SKM-1 (cell line): ENCODE measurements around the gene DNTTIP2.
"Not testable (repeated sequence)": the region's sequence is repeated elsewhere in the genome, so short reads cannot be mapped to it uniquely, and the experiment has no call there.

Source experiments
- DNase-seq: peaks from one replicate; lab custom pipeline; 2025; ENCODE audit not compliant: unreplicated experiment; lab: John Stamatoyannopoulos, UW

Gene DNTTIP2

DNA sequence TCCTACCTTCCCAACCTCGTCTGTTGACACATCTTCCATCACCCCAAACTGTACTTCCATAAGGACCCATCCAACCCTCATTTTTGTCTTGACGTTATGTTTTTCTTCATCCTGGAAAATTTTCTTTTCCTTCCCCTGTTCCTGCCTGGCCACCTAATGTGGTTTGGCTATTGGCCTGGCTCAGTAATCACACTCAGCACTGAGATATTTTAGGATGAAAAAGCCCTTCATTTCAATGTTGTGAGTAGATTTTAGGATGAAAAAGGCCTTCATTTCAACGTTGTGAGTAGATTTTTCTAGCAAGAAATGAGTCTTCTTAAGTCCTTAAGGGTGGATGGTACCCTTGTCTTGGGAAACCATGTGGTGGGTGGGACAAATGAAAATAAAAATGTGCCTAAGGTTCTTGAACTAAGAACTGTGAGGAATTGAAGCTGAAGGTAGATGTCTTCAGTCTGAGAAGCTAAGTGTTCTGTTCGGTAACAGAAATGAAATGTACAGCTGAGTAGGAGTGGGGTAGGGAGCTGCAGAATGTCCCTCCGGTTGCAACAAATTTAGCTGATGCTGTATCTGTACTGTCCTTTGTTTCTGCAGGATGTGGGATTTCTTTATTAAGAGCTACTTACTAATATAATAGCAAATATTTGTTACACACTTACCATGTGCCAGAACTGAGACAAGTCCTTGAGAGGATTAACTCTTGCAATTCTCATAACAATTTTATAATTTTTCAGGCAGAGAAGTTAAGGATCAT is 36.1 kb downstream of the DNTTIP2 start:
- DNase-seq: no peak

DNA sequence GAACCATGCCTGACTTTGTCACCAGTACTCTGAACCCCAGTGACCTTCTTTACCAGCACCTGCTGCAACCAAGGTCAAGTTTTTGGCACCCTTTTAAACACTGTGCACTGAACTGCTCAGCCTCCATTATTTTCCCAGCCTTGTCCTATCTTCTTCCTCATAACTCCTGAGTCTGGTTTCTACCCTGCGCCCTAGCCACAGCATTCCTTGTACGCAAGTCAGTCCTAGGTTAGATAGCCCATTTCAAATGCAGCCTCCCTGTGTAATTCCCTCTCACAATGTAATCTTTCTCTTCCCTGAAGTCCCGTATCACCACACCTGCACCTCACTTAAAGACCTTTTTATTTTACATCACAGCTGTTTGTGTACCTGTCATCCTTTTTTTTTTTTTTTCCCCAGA is 37.2 kb downstream of the DNTTIP2 start:
- DNase-seq: no peak

DNA sequence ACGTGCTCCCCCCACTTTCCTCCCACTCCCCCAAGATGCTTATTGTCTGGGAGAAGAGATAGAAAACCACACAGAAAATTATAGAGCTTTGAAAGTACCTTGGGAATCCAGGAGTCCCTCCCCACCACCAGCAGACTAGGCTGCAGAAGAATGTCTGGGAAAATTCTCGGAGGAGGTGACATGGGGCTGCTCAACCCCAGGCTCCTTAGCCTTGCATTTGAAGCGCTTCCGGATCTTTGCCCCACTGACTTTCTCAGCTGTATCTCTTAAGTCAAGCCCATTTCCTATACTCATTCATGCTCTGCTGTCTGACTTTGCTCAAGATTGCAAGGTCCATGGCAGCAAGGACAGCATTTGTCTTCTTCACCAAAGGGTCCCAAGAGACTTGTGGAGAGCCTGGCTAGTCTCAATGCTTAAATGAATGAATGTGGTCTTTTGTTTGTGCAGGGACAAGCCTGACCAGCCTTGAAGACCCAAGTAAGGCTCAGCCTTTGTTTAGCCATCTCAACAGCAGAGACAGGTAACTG is 38.0 kb downstream of the DNTTIP2 start:
- DNase-seq: no peak

DNA sequence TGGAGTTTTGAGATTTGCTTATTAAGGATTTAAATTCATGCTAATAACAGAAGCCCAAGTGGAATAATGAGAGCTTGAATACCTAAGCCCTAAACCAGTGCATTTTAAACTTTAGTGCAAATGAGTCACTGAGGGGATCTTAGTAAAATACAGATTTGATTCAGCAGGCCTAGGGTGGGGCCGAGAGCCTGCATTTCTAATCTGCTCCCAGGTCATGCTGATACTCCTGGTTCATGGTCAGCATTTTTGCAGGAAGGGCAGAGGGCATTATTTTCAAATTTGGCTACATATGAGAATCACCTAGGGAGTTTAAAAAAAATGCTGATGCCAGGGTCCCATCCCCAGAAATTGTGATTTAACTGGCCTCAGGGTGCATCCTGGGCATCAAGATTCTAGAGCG is 39.3 kb downstream of the DNTTIP2 start:
- DNase-seq: no peak

DNA sequence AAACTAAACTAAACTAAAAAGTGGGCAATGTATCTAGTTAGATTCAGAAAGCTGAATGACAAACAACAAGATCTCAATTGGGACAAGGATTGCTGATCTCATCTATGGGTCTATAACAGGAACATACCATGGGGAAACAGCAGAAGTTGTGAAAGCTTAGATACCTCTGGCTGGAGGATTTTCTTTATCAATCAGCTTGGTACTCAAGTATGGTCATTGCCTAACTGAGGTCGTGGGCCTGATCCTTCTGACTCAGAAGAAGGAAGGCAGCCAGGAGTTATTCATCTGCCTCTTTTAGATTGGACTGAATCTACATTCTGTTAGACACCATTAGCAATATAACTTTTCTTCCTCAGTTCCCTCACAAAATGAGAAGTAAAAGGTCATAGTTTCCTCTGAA is 39.7 kb downstream of the DNTTIP2 start:
- peak; percentile 79 for DNase-seq

DNA sequence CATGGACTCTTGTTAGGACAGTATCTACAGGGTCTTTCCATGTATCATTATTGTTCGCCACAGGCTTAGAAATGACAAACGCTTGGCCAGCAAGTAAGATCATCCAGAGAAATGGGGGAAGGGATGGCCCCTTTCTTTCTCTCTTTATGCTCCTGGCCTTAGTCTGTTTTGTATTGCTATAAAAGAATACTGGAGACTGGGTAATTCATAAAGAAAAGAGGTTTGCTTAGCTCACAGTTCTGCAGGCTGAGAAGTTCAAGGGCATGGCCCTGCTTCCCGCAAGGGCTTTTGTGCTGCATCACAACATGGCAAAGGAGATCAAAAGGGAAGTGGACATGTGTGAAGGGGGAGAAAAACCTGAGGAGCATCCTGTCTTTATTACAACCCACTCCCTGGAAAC is 41.0 kb downstream of the DNTTIP2 start:
- DNase-seq: no peak

DNA sequence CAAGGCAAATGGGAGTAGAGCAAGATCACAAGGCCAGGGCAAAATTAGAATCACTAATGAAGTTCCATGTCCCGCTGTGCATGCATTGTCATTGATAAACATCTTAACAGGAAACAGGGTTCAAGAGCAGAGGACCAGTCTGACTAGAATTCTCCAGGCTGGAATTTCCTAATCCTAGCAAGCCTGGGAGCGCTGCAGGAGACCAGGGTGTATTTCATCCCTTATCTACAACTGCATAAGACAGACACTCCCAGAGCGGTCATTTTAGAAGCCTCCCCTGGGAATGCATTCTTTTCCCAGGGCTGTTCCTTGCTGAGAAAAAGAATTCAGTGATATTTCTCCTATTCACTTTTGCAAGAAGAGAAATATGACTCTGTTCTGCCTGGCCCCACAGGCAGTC is 45.7 kb downstream of the DNTTIP2 start:
- not testable (repeated sequence) for DNase-seq

DNA sequence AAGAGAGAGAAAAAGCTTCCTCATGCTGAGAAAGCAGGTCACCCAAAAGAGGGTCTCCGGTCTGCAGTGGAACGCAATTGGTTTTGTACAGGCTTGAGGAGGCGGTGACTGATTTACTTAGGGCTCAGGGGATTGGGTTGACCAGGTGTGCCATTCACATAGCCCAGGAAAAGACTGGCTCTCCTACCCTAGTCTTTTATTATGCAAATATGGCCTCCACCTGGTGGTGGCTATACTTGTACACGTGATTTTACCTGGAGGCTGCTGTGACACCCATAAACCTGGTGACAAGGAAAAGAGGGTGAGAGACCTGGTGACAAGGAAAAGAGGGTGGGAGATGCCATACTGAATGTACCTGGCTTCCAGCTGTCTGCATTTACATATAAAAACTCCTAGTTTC is 49.9 kb downstream of the DNTTIP2 start:
- DNase-seq: no peak

DNA sequence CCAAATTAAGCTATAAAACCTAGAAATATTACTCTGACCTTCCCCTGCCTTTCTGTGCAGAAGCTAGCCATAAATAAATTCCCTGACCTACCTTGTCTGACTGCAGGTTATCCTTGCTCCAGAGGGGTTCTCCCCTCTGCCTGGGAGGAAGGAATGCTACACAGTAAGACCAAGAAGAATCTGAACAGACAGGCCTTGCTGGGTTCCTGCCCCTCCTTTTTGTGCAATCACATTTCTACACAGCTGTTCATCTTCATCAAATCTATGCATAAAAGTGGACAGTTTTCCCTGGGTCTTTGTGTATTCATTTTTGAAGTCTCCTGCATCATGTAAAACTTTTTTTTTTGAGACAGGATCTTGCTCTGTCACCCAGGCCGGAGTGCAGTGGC is 50.6 kb downstream of the DNTTIP2 start:
- DNase-seq: no peak

DNA sequence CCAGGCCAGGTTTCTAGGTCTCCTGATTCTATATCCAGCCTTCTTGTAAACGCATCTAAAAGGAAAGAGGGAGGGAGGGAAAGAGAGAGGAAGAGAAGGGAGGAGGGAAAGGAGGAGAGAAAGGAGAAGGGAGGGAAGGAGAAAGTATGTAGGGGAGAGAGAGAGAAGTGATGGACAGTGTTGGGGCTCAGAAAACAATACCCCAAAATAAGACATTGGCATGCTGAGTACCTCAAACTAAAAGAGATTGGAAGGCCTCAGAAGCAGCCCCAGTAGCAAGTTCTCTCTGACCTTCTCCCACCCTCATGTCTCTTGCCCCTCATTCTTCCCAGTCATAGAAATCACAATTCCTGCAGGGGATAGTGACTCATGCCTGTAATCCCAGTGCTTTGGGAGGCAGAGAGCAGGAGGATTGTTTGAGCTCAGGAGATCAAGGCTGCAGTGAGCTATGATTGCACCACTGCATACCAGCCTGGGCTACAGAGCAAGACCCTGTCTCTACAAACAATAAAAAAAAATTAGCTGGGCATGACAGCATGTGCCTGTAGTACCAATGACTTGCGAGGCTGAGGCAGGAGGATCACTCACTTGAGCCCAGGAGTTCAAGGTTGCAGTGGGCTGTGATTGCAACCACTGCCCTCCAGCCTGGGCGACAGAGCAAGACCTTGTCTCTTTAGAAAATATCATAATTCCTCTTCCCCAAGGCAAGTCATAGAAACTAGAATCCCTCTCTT is 51.2 kb downstream of the DNTTIP2 start:
- DNase-seq: no peak

DNA sequence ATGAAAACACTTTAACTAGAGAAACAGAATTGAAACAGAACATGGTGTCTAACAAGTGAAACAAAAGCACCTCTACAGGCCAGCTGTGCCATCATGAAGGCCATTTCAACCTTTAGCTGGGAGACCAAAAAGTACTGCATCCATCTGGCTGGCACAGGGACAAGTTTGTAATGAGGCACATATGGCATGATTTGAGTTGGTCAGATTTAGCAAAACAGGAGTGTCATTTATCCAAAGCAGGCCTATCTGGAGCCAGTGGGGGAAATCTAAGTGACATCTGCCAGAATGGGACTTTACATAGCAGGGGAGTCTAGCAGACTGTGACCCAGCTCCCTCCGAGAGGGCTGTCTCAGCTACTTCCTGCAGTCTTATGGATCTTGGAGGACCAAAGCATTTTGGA is 51.9 kb downstream of the DNTTIP2 start:
- DNase-seq: no peak

DNA sequence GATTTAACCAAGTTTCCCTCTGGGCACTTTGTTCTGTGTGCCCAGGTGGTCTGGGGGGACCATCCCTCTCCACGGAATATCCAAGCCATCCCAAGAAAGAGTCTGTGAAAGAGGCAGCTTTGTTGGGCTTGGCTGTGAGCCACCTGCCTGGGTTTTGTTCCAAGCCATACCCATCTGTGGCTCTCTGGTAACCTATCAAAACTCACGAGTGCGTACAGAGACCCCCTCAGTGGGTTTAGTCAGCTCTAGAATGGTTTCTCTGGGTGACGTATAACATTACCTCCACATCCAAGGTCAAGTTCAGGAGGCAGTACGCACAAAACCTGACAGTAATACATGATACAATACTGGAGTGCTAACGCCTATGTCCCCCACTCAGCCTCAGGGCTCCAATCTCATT is 54.2 kb downstream of the DNTTIP2 start:
- DNase-seq: no peak

DNA sequence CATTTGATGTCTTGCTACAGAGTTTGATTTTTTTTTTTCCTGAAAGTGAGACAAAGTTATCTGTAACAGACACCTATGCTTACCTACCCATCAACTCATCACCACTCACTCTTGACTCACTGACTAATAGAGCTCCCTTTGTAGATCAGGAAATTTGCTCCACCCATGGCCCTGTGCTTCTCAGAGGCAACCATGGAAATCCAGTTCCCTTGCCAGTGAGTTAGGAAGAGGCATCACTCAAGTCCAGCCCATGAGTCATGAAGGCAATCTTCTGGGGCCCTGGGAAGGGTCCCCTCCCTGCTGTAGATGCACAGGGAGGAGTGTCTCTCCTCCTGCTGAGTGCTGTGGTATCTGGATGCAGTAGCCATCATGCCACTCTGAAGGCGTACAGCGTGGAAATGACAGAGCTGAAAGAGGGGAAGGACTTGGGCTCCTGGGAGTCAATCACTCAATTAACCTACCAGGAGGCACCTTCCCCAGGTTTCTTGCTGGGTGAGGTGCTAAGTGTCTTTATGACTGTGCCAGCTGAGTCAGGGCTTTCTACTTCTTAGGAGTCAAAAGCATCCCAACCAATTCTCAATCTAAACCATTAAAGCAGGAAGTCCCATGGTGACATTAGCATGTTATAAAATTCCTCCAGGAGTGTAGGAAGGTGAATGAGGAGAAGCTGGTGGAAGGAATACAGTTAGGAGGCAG is 56.1 kb downstream of the DNTTIP2 start:
- DNase-seq: no peak

DNA sequence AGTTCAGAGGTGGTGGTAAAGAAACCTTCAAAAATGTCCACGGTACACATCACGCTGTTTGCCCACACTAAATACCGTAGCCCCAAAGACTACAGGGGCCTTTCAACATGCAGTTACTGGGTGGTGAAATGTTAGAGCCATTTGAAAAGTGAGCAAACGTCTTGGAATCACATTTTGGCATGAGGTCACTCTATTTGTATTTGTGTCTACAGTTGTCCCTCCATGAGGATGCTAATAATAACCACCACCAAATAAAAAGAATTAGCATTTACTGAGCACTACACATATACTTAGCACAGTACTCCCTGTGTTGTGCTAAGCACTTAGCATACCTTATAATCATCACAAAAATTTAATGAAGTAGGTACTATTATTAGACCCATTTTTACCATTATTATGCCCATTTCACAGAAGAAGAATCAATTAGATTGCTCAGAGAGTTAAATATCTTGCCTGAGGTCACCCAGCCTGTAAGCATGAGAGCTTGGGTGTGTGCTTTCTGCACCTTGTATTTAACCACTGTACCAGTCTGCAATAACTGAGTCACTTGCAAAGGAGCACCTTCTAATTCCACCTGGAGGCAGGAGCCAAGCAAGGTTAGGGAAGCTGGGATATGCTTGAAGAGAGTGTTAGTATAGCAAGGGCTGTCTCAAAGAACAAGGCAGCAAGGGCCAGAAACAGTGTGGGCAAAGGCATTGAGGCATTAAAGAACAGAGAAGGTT is 57.4 kb downstream of the DNTTIP2 start:
- no peak for DNase-seq

DNA sequence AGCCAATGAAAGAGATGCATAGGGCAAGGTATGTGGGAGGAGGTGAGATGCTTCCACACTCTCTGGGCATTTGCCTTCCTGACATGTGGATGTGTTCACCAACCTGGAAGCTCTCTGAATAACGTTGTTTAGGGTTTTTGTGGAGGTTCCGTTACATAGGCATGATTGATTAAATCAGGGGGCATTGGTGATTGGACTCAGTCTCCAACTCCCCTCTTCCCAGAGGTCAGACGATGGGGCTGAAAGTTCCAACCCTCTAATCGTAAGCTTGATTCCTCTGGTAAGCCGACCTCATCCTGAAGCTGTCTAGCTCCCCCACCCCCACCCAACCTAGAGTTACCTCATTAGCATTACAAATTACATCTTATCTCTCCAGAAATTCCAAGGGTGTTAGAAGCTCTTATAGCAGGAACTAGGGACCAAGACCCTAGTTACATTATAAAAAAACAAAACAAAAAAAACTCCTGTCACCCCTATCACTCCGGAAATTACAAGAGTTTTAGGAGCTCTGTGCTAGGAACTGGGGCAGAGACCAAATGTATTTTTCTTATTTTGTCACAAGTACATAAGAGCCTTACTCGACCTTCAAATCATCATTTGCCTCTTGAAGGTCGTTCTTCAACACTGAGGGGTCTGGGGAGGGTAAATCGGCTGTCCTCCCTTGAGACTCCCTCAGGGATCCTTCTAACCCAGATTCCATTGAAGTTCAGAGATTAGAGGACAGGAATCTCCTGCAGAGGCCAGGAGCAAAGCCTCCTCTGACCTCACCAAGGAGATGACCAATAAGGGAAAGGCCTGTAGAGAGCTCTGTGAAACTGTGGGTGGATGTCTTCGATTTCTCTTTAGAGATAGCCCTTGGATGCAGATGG is 58.2 kb downstream of the DNTTIP2 start:
- no peak for DNase-seq

DNA sequence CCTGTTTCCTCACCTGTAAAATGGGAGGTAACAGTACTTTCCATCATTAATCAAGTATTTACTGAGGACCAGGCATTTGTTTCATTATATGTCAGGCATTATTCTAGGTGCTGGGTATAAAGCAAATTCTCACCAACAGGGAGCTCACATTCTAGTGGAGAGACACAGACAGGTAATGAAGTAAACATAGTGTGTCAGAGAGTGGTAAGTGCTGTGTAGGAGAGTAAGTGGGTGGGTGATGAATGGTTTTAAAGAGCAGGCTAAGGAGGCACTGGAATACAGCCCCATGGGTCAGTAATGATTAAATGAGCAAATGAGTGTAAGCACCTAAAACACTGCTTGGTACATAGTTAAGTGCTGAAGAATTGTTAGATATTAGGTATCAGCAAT is 60.4 kb downstream of the DNTTIP2 start:
- no peak for DNase-seq

DNA sequence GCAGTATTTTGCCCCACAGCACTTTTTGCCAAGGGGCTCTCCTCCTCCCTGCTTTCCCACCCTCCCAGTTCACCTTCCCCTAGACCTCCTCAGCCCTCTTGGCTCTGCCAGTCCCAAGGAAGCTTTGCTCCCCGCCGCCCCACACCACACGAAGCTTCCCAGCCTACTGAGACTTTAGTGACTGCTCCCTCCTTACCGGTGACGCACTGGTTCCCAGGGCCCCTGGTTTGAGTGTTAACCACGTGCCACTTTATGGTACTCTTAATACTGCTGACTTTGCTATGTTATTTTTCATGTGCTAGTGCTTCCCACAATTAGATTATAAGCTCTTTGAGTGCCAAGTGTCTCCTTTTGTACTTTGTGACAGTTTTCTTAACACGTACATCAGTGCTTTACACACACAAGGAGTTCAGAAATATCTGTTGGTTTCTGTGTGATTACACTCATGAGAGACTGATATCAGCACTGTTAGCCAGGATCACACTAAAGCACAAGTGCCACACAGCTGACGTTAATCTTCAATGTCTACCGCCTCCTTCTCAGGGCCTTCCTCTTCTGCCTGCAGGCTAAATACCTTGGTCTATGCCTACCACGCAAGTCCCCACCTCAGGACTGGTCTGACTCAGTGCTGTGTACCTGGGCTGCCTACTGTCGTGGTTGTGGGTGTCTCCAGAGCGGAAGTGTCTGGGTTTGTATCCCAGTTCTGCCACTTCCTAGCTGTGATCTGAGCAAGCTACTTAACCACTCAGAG is 61.0 kb downstream of the DNTTIP2 start:
- no peak for DNase-seq

DNA sequence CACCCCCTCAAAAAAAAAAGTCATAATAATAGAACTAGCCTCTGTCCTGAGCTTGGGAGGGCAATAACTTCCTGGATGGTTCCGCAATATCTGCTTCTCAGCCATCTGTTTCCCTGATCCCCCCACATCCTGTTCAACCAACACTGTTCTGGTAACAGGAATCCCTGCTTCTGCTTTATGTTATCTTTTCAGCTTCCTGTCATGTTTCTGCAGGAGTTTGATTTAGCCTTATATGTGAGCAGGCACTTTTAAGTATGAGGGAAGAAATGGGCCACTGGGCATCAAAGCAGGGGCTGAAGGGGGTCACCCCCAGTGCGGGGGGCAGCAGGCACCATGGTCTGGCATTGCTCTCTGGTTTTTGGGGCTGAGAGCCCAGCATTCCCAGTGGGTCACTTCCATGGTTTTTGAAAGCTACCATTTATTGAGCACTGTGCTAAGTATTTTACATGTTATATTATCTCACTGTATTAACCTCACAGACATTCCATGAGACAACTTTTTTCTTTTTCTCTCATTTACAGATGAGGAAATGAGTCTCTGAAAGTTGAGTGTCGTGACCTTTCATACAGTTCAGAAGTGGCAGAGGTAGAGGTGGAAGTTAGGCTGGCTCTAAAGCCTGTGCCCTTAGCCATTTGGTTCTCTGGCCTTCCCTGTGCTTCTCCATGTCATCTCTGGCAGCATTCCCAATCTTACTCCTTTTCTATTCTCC is 61.9 kb downstream of the DNTTIP2 start:
- DNase-seq: peak; percentile 94
